ENCODE data around the gene CACFD1. TPM values are rescaled to one million over a fixed set of nuclear protein-coding genes. Genes with fewer than 3 reads are reported as not detected.

The CACFD1 gene
- total RNA-seq, 1 experiment from 2014 or later: 7.5 TPM

DNA sequence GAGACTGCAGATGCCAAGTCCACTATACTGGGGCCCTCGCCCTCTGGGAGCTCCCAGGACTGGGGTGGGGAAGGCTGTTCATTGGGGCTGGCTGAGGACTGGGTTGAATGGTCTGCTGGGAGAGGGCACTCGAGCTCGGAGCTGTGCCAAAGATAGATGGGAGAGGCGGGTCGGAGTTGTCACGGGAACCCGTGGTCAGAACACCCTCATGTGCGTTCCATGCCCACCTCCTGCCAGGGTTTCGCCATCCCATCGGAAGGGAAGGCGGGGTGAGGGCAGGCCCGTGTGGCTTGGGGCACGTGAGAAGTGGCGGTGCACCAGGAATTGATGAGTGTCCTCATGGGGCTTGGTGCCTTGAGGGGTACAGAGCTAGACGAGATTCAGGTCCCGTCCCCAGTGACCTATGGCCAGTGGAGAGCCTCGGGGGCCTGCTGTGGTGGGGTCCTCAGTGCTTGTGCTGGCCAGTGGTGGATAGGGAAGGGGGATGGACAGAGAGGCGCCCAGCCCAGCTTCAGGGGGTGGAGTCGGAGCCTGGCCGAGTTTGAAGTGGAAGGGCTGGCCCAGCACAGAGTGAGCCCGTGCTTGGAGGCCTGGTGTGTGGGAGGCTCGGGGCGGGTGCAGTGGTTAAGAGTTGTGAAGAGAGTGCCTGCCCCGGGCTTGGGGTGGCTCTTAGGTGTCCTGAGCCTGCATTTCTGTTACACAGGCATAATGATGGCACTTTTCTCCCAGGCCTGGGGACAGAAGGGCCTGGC is 4.3 kb downstream of the CACFD1 start:
- ChIA-PET POLR2A (ENCODE audit: unreplicated experiment) (no interaction called here), CTCF (no interaction called here)
- no peaks in the 10 kb centered on the region for H3K27me3 ChIP-seq (ENCODE audit: low read length)
- no peak overlapping the region for H3K27ac ChIP-seq (ENCODE audit: low read length)
- no peaks in the 10 kb centered on the region for H3K79me2 ChIP-seq (ENCODE audit: low read length)
- H3K36me3 ChIP-seq (ENCODE audit: low read depth, low read length): no peaks in the 10 kb centered on the region
- H4K20me1 ChIP-seq (ENCODE audit: low read length): no peaks in the 10 kb centered on the region
- intact Hi-C loops (cut with micrococcal nuclease): no loop called here
- ATAC-seq (no peak), DNase-seq (no peak)
- H2AFZ ChIP-seq (ENCODE audit: low read length): no peak overlapping the region
- no peak overlapping the region for H3K4me3 ChIP-seq (ENCODE audit: low read length)
- no TSS peak for BruUV-seq (replicated peaks)
- TF ChIP-seq EZH2phosphoT487 (IDR thresholded peaks at IDR 0.05; ENCODE audit: borderline replicate concordance, low read length) (no peak), EZH2 (IDR thresholded peaks at IDR 0.05; ENCODE audit: low read length, unreplicated experiment) (no peak)
- TF ChIP-seq, protein P1, sequence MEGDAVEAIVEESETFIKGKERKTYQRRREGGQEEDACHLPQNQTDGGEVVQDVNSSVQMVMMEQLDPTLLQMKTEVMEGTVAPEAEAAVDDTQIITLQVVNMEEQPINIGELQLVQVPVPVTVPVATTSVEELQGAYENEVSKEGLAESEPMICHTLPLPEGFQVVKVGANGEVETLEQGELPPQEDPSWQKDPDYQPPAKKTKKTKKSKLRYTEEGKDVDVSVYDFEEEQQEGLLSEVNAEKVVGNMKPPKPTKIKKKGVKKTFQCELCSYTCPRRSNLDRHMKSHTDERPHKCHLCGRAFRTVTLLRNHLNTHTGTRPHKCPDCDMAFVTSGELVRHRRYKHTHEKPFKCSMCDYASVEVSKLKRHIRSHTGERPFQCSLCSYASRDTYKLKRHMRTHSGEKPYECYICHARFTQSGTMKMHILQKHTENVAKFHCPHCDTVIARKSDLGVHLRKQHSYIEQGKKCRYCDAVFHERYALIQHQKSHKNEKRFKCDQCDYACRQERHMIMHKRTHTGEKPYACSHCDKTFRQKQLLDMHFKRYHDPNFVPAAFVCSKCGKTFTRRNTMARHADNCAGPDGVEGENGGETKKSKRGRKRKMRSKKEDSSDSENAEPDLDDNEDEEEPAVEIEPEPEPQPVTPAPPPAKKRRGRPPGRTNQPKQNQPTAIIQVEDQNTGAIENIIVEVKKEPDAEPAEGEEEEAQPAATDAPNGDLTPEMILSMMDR (conservative IDR thresholded peaks at IDR 0.05; ENCODE audit: low read depth, low read length): no peak
- no peaks in the 10 kb centered on the region for H3F3A ChIP-seq (ENCODE audit: low read length, unreplicated experiment)
- H3K4me1 ChIP-seq (ENCODE audit: insufficient read depth, low read length): peaks cover 9% of the 10 kb centered on the region; the same call in 1 of the 2 replicates
- H3K9ac ChIP-seq (ENCODE audit: low read length): no peak overlapping the region
- H3K4me2 ChIP-seq (ENCODE audit: low read length): no peak overlapping the region
- H3K9me2 ChIP-seq (replicated peaks; ENCODE audit: low read length): no peaks in the 10 kb centered on the region
- H3K9me3 ChIP-seq (ENCODE audit: low read length): no peaks in the 10 kb centered on the region

DNA sequence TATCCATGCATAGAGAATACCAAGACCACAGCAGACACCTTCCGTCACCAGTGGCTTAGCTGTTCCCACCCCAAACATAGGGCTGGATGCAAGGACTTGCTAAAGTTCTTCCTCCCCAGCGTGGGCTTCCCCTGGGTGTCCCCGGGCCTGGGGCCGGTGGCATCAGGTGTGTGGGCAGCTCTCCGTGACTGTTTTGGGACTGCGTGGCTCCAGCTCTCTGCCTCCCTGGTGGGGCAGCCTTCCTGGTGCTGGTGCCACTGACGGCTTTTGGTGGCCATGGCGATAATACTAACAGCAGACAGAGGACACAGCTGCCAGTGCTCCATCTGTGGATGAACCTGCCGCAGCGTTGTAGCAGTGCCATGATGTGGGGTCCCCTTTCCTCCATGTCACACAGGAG is 4.9 kb downstream of the CACFD1 start:
- no peaks in the 10 kb centered on the region for H3K9me3 ChIP-seq (ENCODE audit: low read length)
- no peaks in the 10 kb centered on the region for H3F3A ChIP-seq (ENCODE audit: low read length, unreplicated experiment)
- H3K4me3 ChIP-seq (ENCODE audit: low read length): no peak overlapping the region
- H3K27me3 ChIP-seq (ENCODE audit: low read length): no peaks in the 10 kb centered on the region
- no TSS peak for BruUV-seq (replicated peaks)
- DNase-seq: no peak
- H4K20me1 ChIP-seq (ENCODE audit: low read length): no peaks in the 10 kb centered on the region
- H3K79me2 ChIP-seq (ENCODE audit: low read length): no peaks in the 10 kb centered on the region
- POLR2A ChIA-PET (ENCODE audit: unreplicated experiment): no interaction called here
- H3K36me3 ChIP-seq (ENCODE audit: low read depth, low read length): no peaks in the 10 kb centered on the region
- no peak overlapping the region for H3K9ac ChIP-seq (ENCODE audit: low read length)
- ATAC-seq: no peak
- intact Hi-C loops (cut with micrococcal nuclease): no loop called here
- TF ChIP-seq, protein P1 (conservative IDR thresholded peaks at IDR 0.05; ENCODE audit: low read depth, low read length): no peak
- no peak for TF ChIP-seq EZH2 (IDR thresholded peaks at IDR 0.05; ENCODE audit: low read length, unreplicated experiment)
- TF ChIP-seq EZH2phosphoT487 (IDR thresholded peaks at IDR 0.05; ENCODE audit: borderline replicate concordance, low read length): no peak
- CTCF ChIA-PET: no interaction called here
- no peaks in the 10 kb centered on the region for H3K9me2 ChIP-seq (replicated peaks; ENCODE audit: low read length)
- no peak overlapping the region for H3K4me2 ChIP-seq (ENCODE audit: low read length)
- no peak overlapping the region for H3K27ac ChIP-seq (ENCODE audit: low read length)
- peaks cover 5% of the 10 kb centered on the region; the same call in 1 of the 2 replicates for H3K4me1 ChIP-seq (ENCODE audit: insufficient read depth, low read length)
- H2AFZ ChIP-seq (ENCODE audit: low read length): no peak overlapping the region

DNA sequence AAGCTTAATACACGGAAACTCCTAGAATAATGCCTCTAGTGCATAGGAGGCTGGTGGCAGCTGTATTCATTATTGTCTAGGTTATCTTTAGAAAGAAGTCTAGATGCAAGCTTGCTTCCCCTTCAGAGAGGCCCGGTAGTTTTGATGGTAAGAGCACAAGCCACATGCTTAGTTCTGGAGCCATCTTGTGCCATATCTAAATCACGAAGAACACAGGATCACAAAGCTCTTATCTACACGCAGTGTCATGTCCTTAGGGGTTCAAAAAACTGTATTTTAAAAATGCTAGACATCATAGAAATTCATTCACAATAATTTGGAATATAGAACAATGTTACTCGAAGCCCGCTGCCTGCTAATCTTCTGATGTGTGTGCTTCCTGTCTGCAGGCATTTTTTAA is 6.2 kb downstream of the CACFD1 start:
- H3K4me3 ChIP-seq (ENCODE audit: low read length): no peak overlapping the region
- TF ChIP-seq EZH2 (IDR thresholded peaks at IDR 0.05; ENCODE audit: low read length, unreplicated experiment) (no peak), EZH2phosphoT487 (IDR thresholded peaks at IDR 0.05; ENCODE audit: borderline replicate concordance, low read length) (no peak)
- TF ChIP-seq, protein P1 (conservative IDR thresholded peaks at IDR 0.05; ENCODE audit: low read depth, low read length): no peak
- intact Hi-C loops (cut with micrococcal nuclease): no loop called here
- no peaks in the 10 kb centered on the region for H3F3A ChIP-seq (ENCODE audit: low read length, unreplicated experiment)
- no peaks in the 10 kb centered on the region for H3K9me2 ChIP-seq (replicated peaks; ENCODE audit: low read length)
- no TSS peak for BruUV-seq (replicated peaks)
- H2AFZ ChIP-seq (ENCODE audit: low read length): no peak overlapping the region
- no peaks in the 10 kb centered on the region for H3K9me3 ChIP-seq (ENCODE audit: low read length)
- DNase-seq: no peak
- no peak overlapping the region for H3K4me2 ChIP-seq (ENCODE audit: low read length)
- ChIA-PET POLR2A (ENCODE audit: unreplicated experiment) (no interaction called here), CTCF (no interaction called here)
- no peaks in the 10 kb centered on the region for H3K79me2 ChIP-seq (ENCODE audit: low read length)
- H4K20me1 ChIP-seq (ENCODE audit: low read length): no peaks in the 10 kb centered on the region
- H3K27me3 ChIP-seq (ENCODE audit: low read length): no peaks in the 10 kb centered on the region
- no peak overlapping the region for H3K27ac ChIP-seq (ENCODE audit: low read length)
- H3K4me1 ChIP-seq (ENCODE audit: insufficient read depth, low read length): no peaks in the 10 kb centered on the region
- H3K9ac ChIP-seq (ENCODE audit: low read length): no peak overlapping the region
- H3K36me3 ChIP-seq (ENCODE audit: low read depth, low read length): no peaks in the 10 kb centered on the region
- ATAC-seq: no peak
